Ascending aorta (tissue), 2 donors: ENCODE measurements around the gene DPP9. TPM values are rescaled to one million over a fixed set of nuclear protein-coding genes. Genes with fewer than 3 reads are reported as not detected.

Experiments
- DNase-seq, 2 donors: peaks; one replicate each; pipeline ENCODE4 v3.0.0-alpha.2; 2019; ENCODE audit warnings: low spot score in 2 of 2
- H3K27ac ChIP-seq, 2 donors: fragments of 200-600 bp; sonication (generic); one replicate each; pipeline ENCODE4 v1.5.1; 2016 to 2017; ENCODE audit warnings: mild to moderate bottlenecking in 1 of 2
- H3K27me3 ChIP-seq: fragments of 200-600 bp; sonication (generic); one replicate; pipeline ENCODE4 v1.5.1; 2017
- H3K36me3 ChIP-seq, 2 donors: fragments of 200-600 bp; sonication (generic); one replicate each; pipeline ENCODE4 v1.5.1; 2016
- H3K4me1 ChIP-seq, 2 donors: fragments of 200-600 bp; sonication (generic); one replicate each; pipeline ENCODE4 v1.5.1; 2016 to 2017; ENCODE audit warnings: mild to moderate bottlenecking in 1 of 2
- H3K4me3 ChIP-seq, 2 donors: fragments of 200-600 bp; sonication (generic); one replicate each; pipeline ENCODE4 v1.5.1; 2016 to 2017; ENCODE audit warnings: mild to moderate bottlenecking in 1 of 2
- H3K9me3 ChIP-seq, 2 donors: fragments of 200-600 bp; sonication (generic); one replicate each; pipeline ENCODE4 v1.5.1; 2016
- CTCF ChIP-seq, 3 experiments: fragments of 200-600 bp in 2 of 3; fragments of 450-650 bp in 1 of 3; sonication (generic) in 2 of 3; IDR thresholded peaks; one replicate each; pipeline ENCODE4 v1.5.1; 2016 to 2019; ENCODE audit warnings: antibody characterized with exemption in 3 of 3, mild to moderate bottlenecking in 1 of 3, moderate library complexity in 1 of 3
- intact Hi-C: fragments of 100-400 bp; cut with DNase I; formaldehyde crosslinking; loops from one replicate; pipeline ENCODE4 v1.15.1; 2023
- total RNA-seq: library from RNA; depleted of rRNA; stranded (reverse); fragments of >200 nt; gene quantifications from one replicate; pipeline ENCODE4 v1.1.0, GENCODE V29; 2016

Gene DPP9
- total RNA-seq, 1 donor from 2014 or later = 72.2 TPM

- intact Hi-C loops = no loop called here
- Histone ChIP-seq H3K36me3 (peaks cover 70 to 92% of the 10 kb centered on the region in 2 donors), H3K4me1 (no peaks in the 10 kb centered on the region), H3K9me3 (peaks cover 0 to 3% of the 10 kb centered on the region in 2 donors), H3K27ac (no peak overlapping the region), H3K27me3 (no peaks in the 10 kb centered on the region), H3K4me3 (no peak overlapping the region)
- no peak for DNase-seq
- no peak for TF ChIP-seq CTCF (IDR thresholded peaks at IDR 0.05)
Observed at GRCh38 chr19:4662020-4662695, 61.5 kb downstream of the DPP9 start.

DNA sequence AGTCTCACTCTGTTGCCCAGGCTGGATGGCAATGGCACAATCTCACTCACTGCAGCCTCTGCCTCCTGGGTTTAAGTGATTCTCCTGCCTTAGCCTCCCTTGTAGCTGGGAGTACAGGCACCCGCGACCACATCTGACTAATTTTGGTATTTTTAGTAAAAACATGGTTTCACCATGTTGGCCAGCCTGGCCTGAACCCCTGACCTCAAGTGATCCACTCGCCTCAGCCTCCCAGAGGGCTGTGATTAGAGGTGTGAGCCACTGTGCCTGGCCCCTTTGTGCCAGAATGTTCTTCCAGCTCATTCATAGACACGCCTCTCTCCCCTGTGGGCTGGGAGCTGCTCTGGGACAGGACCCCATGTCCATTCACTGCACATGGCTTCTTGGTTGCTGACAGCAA lies 62.6 kb downstream of the DPP9 start:
- no peak overlapping the region for H3K27ac ChIP-seq
- H3K9me3 ChIP-seq = peaks cover 0 to 3% of the 10 kb centered on the region in 2 donors
- no peaks in the 10 kb centered on the region for H3K27me3 ChIP-seq
- intact Hi-C loops = no loop called here
- TF ChIP-seq CTCF (IDR thresholded peaks at IDR 0.05) = no peak
- H3K4me3 ChIP-seq = no peak overlapping the region
- H3K4me1 ChIP-seq = no peaks in the 10 kb centered on the region
- peaks cover 69 to 92% of the 10 kb centered on the region in 2 donors for H3K36me3 ChIP-seq
- no peak for DNase-seq

DNA sequence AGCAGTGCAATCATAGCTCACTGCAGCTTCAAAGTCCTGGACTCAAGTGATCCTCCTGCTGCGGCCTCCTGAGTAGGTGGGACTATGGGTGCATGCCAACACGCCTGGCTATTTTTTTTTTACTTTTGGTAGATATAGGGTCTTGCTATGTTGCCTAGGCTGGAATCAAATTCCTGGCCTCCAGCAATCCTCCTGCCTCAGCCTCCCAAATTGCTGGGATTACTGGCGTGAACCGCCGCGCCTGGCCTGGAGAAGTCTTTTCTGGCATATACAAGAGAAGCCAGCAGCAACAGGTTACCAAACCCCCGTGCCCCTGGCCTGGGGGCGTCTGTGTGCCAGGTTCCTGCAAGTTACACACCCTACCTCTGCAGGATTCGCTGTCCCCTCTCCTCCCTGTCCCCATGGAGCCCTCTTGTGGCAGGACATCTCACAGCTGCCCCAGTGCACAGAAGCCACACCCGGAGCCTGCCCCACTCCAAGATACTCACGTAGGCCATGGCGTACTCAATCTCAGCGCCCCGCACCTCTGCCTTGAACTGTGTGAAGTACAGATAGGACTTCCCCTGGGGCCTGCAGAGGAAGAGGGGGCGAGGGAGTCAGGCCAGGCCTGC lies 63.4 kb downstream of the DPP9 start:
- Histone ChIP-seq H3K27ac (no peak overlapping the region), H3K27me3 (no peaks in the 10 kb centered on the region), H3K4me3 (no peak overlapping the region), H3K4me1 (no peaks in the 10 kb centered on the region), H3K9me3 (peaks cover 0 to 3% of the 10 kb centered on the region in 2 donors), H3K36me3 (peaks cover 65 to 88% of the 10 kb centered on the region in 2 donors)
- intact Hi-C loops = no loop called here
- TF ChIP-seq CTCF (IDR thresholded peaks at IDR 0.05) = no peak
- no peak for DNase-seq

GRCh38 chr19:4657835-4658234 lies 65.8 kb downstream of the DPP9 start:
- Histone ChIP-seq H3K36me3 (peaks cover 54 to 77% of the 10 kb centered on the region in 2 donors), H3K4me3 (no peak overlapping the region), H3K27me3 (no peaks in the 10 kb centered on the region), H3K4me1 (no peaks in the 10 kb centered on the region), H3K27ac (no peak overlapping the region), H3K9me3 (peaks cover 0 to 3% of the 10 kb centered on the region in 2 donors)
- intact Hi-C loops = no loop called here
- DNase-seq = no peak
- no peak for TF ChIP-seq CTCF (IDR thresholded peaks at IDR 0.05)

DNA sequence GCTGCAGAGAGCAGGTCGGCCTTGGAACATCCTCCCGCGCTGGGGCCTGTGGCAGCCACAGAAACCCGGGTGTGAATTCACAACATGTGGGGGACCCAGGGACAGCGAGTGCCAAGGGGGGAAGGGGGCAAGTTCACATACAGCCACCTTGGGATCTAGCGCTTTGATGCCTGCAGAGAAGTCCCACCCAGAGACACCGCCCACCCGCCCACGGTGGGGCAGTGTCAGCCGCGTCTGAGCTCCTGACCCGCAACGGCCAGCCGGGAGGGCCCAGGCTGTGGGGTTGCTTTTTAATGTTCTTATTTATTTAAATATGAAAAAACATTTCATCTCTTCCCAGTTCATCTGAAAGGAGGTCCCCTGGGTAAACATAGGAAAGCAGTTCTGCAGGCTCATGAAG lies 66.4 kb downstream of the DPP9 start:
- no peak for DNase-seq
- no peaks in the 10 kb centered on the region for H3K27me3 ChIP-seq
- intact Hi-C loops = no loop called here
- no peak overlapping the region for H3K27ac ChIP-seq
- H3K4me1 ChIP-seq = no peaks in the 10 kb centered on the region
- peaks cover 50 to 71% of the 10 kb centered on the region in 2 donors for H3K36me3 ChIP-seq
- peaks cover 0 to 3% of the 10 kb centered on the region in 2 donors for H3K9me3 ChIP-seq
- TF ChIP-seq CTCF (IDR thresholded peaks at IDR 0.05) = no peak
- no peak overlapping the region for H3K4me3 ChIP-seq
